Sigmoid colon (tissue), 7 donors: ENCODE measurements around the gene ARHGEF28. TPM values are rescaled to one million over a fixed set of nuclear protein-coding genes. Genes with fewer than 3 reads are reported as not detected.

Source experiments
- DNase-seq: peaks from one replicate; pipeline ENCODE4 v3.0.0-alpha.2; 2019
- H3K27ac ChIP-seq, 4 donors: fragments of 200-600 bp; sonication (generic); one replicate each; pipeline ENCODE4 v1.5.1; 2016 to 2019; ENCODE audit warnings: mild to moderate bottlenecking in 1 of 4
- H3K27me3 ChIP-seq, 3 donors: fragments of 200-600 bp; sonication (generic); one replicate each; pipeline ENCODE4 v1.5.1; 2019; ENCODE audit warnings: mild to moderate bottlenecking in 1 of 3
- H3K36me3 ChIP-seq, 4 donors: fragments of 200-600 bp; sonication (generic); one replicate each; pipeline ENCODE4 v1.5.1; 2016 to 2019
- H3K4me1 ChIP-seq, 4 donors: fragments of 200-600 bp; sonication (generic); one replicate each; pipeline ENCODE4 v1.5.1; 2017 to 2019
- H3K4me3 ChIP-seq, 4 donors: fragments of 200-600 bp; sonication (generic); one replicate each; pipeline ENCODE4 v1.5.1; 2017 to 2019; ENCODE audit warnings: mild to moderate bottlenecking in 2 of 4, moderate library complexity in 1 of 4
- H3K9me3 ChIP-seq, 4 donors: fragments of 200-600 bp in 3 of 4; sonication (generic) in 3 of 4; one replicate each; pipeline versions ENCODE4 v1.5.1 to v1.6.1; 2013 to 2019
- CTCF ChIP-seq, 4 experiments: fragments of 450-650 bp in 3 of 4; fragments of 200-600 bp in 1 of 4; IDR thresholded peaks; one replicate each; pipeline ENCODE4 v1.5.1; 2016 to 2019; ENCODE audit warnings: antibody characterized with exemption in 4 of 4, mild to moderate bottlenecking in 3 of 4, moderate library complexity in 2 of 4
- EP300 ChIP-seq, 4 donors: sonication (generic); formaldehyde crosslinking; IDR thresholded peaks; one replicate each; pipeline ENCODE4 v1.6.1; 2017; ENCODE audit warnings: antibody characterized with exemption in 4 of 4
- POLR2A ChIP-seq, 2 donors: fragments of 450-650 bp; IDR thresholded peaks; one replicate each; pipeline ENCODE4 v1.6.1; 2016; ENCODE audit warnings: antibody characterized with exemption in 2 of 2, mild to moderate bottlenecking in 2 of 2, moderate library complexity in 2 of 2
- POLR2AphosphoS5 ChIP-seq, 4 donors: sonication (generic); formaldehyde crosslinking; IDR thresholded peaks; one replicate each; pipeline ENCODE4 v1.6.1; 2017; ENCODE audit warnings: antibody characterized with exemption in 4 of 4
- WGBS, 2 donors: extraction: QIAGEN DNeasy Blood & Tissue Kit; methylation state at CpG; one replicate each; pipeline ENCODE4 v1.1.7; 2013; 5-methylcytosine and 5-hydroxymethylcytosine counted together
- intact Hi-C: fragments of 100-400 bp; cut with DNase I; formaldehyde crosslinking; loops from one replicate; pipeline ENCODE4 v1.15.1; 2023
- polyA plus RNA-seq, 3 donors: library from polyadenylated mRNA; stranded (reverse); fragments of 200-250 nt; gene quantifications; one replicate each; pipeline ENCODE4 v1.2.3, GENCODE V29; 2013
- total RNA-seq, 4 donors: library from RNA; depleted of rRNA; stranded (reverse); fragments of >200 nt; gene quantifications; one replicate each; pipeline ENCODE4 v1.1.0, GENCODE V29; 2016
- donor health status: healthy with polysubstance abuse.
- donor health status: Bipolar disorder and iron deficiency.
- donor health status: healthy.

The ARHGEF28 gene
- total and polyA plus RNA-seq, 7 donors: 3.0 to 6.9 (median 3.7) TPM

DNA sequence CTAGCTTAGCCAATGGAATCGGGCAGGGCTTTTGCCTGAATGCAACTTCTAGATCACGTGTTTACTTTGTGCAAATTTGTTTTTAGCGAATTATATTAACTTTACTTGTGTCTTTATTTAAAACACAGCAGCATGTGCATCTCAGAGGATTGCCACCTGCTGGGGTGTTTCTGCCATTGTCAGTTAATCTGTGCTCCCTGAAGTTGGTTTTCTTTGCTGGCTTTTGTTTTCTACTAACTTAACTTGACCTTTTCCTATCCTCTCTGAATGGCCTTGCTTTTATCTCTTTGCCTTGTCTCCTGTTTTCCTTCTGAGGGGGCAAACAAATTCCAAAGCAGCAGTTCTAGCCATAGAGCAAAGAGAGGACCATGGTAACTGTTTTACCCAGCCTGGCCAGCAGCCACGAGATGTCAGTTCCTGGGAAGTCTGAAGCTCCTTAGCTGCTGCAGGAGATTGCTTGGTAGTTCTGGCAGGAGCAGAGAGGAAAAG lies 67.6 kb downstream of the ARHGEF28 start:
- H3K4me3 ChIP-seq: no peak overlapping the region
- WGBS, 2 donors: 25 to 65% methylated on average over 4 of the region's 4 CpGs
- no peak overlapping the region for H3K27ac ChIP-seq
- no peaks in the 10 kb centered on the region for H3K27me3 ChIP-seq
- DNase-seq: no peak
- intact Hi-C loops: no loop called here
- no peaks in the 10 kb centered on the region for H3K4me1 ChIP-seq
- TF ChIP-seq EP300 (IDR thresholded peaks at IDR 0.05): no peak
- TF ChIP-seq CTCF (IDR thresholded peaks at IDR 0.05): peak in 3 of 4 experiments; percentile 16 to 32 (median 19)
- no peak for TF ChIP-seq POLR2AphosphoS5 (IDR thresholded peaks at IDR 0.05)
- no peak for TF ChIP-seq POLR2A (IDR thresholded peaks at IDR 0.05)
- no peaks in the 10 kb centered on the region for H3K9me3 ChIP-seq
- H3K36me3 ChIP-seq: no peaks in the 10 kb centered on the region

DNA sequence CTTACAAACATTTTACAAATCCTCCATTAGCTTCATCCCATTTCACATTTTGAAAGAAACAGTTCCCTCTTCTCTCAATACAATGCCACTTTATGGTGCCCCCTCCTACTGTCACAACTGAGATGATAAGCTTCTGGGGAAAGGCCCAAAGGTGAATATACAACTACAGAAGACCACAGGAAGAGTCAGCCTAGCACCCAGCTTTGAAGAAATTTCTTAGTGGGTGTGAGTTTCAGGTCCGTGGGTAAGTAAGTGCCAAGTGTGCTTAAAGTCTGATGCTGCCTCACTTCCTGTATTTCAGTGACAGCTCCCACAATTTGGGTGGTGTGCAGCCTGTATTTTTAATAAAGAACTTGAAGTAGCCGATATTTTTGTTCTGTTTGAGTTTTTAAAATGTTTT lies 68.1 kb downstream of the ARHGEF28 start:
- no peak overlapping the region for H3K4me3 ChIP-seq
- H3K27me3 ChIP-seq: no peaks in the 10 kb centered on the region
- 42 to 59% methylated on average over 2 of the region's 2 CpGs for WGBS, 2 donors
- no peaks in the 10 kb centered on the region for H3K36me3 ChIP-seq
- no peak for DNase-seq
- no peak overlapping the region for H3K27ac ChIP-seq
- TF ChIP-seq POLR2AphosphoS5 (IDR thresholded peaks at IDR 0.05) (no peak), EP300 (IDR thresholded peaks at IDR 0.05) (no peak), POLR2A (IDR thresholded peaks at IDR 0.05) (no peak), CTCF (IDR thresholded peaks at IDR 0.05) (no peak)
- H3K4me1 ChIP-seq: no peaks in the 10 kb centered on the region
- no peaks in the 10 kb centered on the region for H3K9me3 ChIP-seq
- intact Hi-C loops: no loop called here

- H3K9me3 ChIP-seq: no peaks in the 10 kb centered on the region
- WGBS, 2 donors: 92 to 96% methylated on average over 3 of the region's 3 CpGs
- intact Hi-C loops: no loop called here
These were observed 72.0 kb downstream of the ARHGEF28 start for GRCh38 chr5:73698011-73698410.

GRCh38 chr5:73701566-73701965 lies 75.6 kb downstream of the ARHGEF28 start:
- no peak overlapping the region for H3K27ac ChIP-seq
- H3K27me3 ChIP-seq: no peaks in the 10 kb centered on the region
- H3K9me3 ChIP-seq: no peaks in the 10 kb centered on the region
- DNase-seq: no peak
- WGBS, 2 donors: 63 to 76% methylated on average over 3 of the region's 3 CpGs
- intact Hi-C loops: no loop called here
- H3K36me3 ChIP-seq: no peaks in the 10 kb centered on the region
- TF ChIP-seq POLR2AphosphoS5 (IDR thresholded peaks at IDR 0.05): no peak
- TF ChIP-seq CTCF (IDR thresholded peaks at IDR 0.05): no peak
- TF ChIP-seq POLR2A (IDR thresholded peaks at IDR 0.05): no peak
- TF ChIP-seq EP300 (IDR thresholded peaks at IDR 0.05): no peak
- H3K4me1 ChIP-seq: no peaks in the 10 kb centered on the region
- H3K4me3 ChIP-seq: no peak overlapping the region

More at GRCh38 chr5:73698011-73698410, 72.0 kb downstream of the ARHGEF28 start:
- Histone ChIP-seq H3K4me1 (no peaks in the 10 kb centered on the region), H3K27me3 (no peaks in the 10 kb centered on the region), H3K36me3 (no peaks in the 10 kb centered on the region), H3K4me3 (no peak overlapping the region), H3K27ac (no peak overlapping the region)
- no peak for TF ChIP-seq POLR2AphosphoS5 (IDR thresholded peaks at IDR 0.05)
- TF ChIP-seq EP300 (IDR thresholded peaks at IDR 0.05): no peak
- no peak for DNase-seq

GRCh38 chr5:73702534-73702933 lies 76.5 kb downstream of the ARHGEF28 start:
- H3K4me3 ChIP-seq: no peak overlapping the region
- no peak for DNase-seq

More at GRCh38 chr5:73702534-73702933, 76.5 kb downstream of the ARHGEF28 start:
- Histone ChIP-seq H3K4me1 (no peaks in the 10 kb centered on the region), H3K27ac (no peak overlapping the region), H3K27me3 (no peaks in the 10 kb centered on the region), H3K36me3 (no peaks in the 10 kb centered on the region), H3K9me3 (no peaks in the 10 kb centered on the region)
- 80 to 85% methylated on average over 1 of the region's 1 CpG for WGBS, 2 donors
- TF ChIP-seq POLR2AphosphoS5 (IDR thresholded peaks at IDR 0.05) (no peak), CTCF (IDR thresholded peaks at IDR 0.05) (no peak), EP300 (IDR thresholded peaks at IDR 0.05) (no peak), POLR2A (IDR thresholded peaks at IDR 0.05) (no peak)
- intact Hi-C loops: no loop called here
